Loucy (cell line): ENCODE data around the gene SERPINB8.

Experiments
- H2AFZ ChIP-seq: fragments of 200-600 bp; sonication (generic); 2 replicates; pipeline ENCODE4 v1.6.0; 2016; ENCODE audit warnings: antibody characterized with exemption, mild to moderate bottlenecking, low read length, moderate library complexity
- H3F3A ChIP-seq: fragments of 200-600 bp; 2 replicates; pipeline ENCODE4 v1.6.0; 2016; ENCODE audit warnings: antibody characterized with exemption, low read depth, mild to moderate bottlenecking
- H3K27me3 ChIP-seq: fragments of 200-600 bp; sonication (generic); 2 replicates; pipeline ENCODE4 v1.6.1; 2014; ENCODE audit warnings: low read length, mild to moderate bottlenecking; ENCODE audit not compliant: insufficient read depth, poor library complexity, severe bottlenecking
- H3K36me3 ChIP-seq: fragments of 200-600 bp; sonication (generic); 2 replicates; pipeline ENCODE4 v1.6.1; 2016; ENCODE audit warnings: low read length; ENCODE audit not compliant: insufficient read depth
- H3K4me1 ChIP-seq: fragments of 200-600 bp; sonication (generic); 2 replicates; pipeline ENCODE4 v1.5.1; 2014; ENCODE audit warnings: low read length, mild to moderate bottlenecking; ENCODE audit not compliant: insufficient read depth, poor library complexity, severe bottlenecking
- H3K4me2 ChIP-seq: fragments of 200-600 bp; sonication (generic); 2 replicates; pipeline ENCODE4 v1.6.0; 2014; ENCODE audit warnings: antibody characterized with exemption, low read length, low read depth, mild to moderate bottlenecking; ENCODE audit not compliant: poor library complexity, severe bottlenecking
- H3K4me3 ChIP-seq: fragments of 200-600 bp; sonication (generic); 2 replicates; pipeline ENCODE4 v1.5.1; 2014; ENCODE audit warnings: low read length, mild to moderate bottlenecking, mixed read lengths; ENCODE audit not compliant: poor library complexity, severe bottlenecking
- H3K79me2 ChIP-seq: fragments of 200-600 bp; sonication (generic); 2 replicates; pipeline ENCODE4 v1.6.1; 2014; ENCODE audit warnings: low read length; ENCODE audit not compliant: insufficient read depth
- H3K9ac ChIP-seq: fragments of 200-600 bp; sonication (generic); 2 replicates; pipeline ENCODE4 v1.6.0; 2014; ENCODE audit warnings: mild to moderate bottlenecking, low read depth, low read length, moderate library complexity; ENCODE audit not compliant: poor library complexity, severe bottlenecking
- H3K9me2 ChIP-seq: fragments of 200-600 bp; sonication (generic); replicated peaks from 2 replicates; pipeline ENCODE4 v1.6.1; 2016; ENCODE audit warnings: low read depth, low read length, mixed read lengths
- H3K9me3 ChIP-seq: fragments of 200-600 bp; sonication (generic); 2 replicates; pipeline ENCODE4 v1.6.1; 2014; ENCODE audit warnings: mild to moderate bottlenecking, antibody characterized with exemption, low read length, low read depth; ENCODE audit not compliant: insufficient read depth
- H4K20me1 ChIP-seq: fragments of 200-600 bp; sonication (generic); 2 replicates; pipeline ENCODE4 v1.6.0; 2014; ENCODE audit warnings: antibody characterized with exemption, low read length, mild to moderate bottlenecking; ENCODE audit not compliant: insufficient read depth, poor library complexity, severe bottlenecking
- EZH2phosphoT487 ChIP-seq: fragments of 200-600 bp; IDR thresholded peaks from 2 replicates; pipeline ENCODE4 v1.6.1; 2018; ENCODE audit warnings: antibody characterized with exemption, mild to moderate bottlenecking, moderate library complexity, borderline replicate concordance
- TF ChIP-seq, protein P1 (sequence below): fragments of 200-600 bp; sonication (generic); conservative IDR thresholded peaks from 2 replicates; pipeline ENCODE4 v1.5.1; 2014; ENCODE audit warnings: mild to moderate bottlenecking, antibody characterized with exemption, low read length

SERPINB8 gene, protein sequence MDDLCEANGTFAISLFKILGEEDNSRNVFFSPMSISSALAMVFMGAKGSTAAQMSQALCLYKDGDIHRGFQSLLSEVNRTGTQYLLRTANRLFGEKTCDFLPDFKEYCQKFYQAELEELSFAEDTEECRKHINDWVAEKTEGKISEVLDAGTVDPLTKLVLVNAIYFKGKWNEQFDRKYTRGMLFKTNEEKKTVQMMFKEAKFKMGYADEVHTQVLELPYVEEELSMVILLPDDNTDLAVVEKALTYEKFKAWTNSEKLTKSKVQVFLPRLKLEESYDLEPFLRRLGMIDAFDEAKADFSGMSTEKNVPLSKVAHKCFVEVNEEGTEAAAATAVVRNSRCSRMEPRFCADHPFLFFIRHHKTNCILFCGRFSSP

DNA sequence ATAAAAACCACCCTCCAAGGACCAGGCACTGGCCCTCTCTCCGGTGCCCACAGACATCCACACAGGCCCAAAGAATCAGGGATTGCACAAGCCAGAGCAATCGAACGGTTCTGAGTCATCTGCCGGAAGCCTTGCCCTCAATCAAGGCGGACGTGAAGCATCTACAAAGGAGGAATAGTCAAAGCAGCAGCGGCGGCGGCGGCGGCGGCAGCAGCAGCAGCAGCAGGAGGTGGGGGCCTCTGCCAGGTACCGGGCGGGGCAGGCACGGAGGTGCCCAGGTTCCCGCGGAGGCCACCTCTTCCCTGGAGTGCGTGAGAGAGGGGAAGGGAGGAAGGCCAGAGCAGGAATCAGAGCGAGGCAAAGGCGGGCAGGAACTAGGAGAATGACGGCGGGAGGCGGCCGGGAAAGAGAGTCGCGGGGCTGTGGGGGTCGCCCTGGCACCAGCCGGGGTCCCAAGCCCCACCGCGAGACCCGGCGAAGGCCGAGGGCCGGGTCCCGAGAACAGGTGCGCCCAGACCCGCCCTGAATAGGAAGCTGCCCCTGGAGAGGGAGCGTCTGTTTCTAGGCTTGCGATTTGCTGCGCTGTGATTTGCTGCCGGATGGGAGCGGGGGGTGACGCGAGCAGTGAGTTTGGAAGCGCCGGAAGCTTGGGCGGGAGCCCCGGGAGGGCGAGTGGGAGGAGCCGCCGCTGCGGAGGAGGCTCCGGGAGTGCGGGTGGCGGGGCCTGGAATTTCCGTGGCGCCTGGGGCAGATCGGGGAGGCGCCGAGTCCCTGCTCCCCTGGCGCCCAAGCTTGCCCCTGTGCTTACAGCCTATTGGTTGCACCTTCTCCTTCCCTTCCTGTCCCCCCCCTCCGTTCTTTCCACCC is at the start of gene SERPINB8:
Gene SERPINB8 (plus strand): TSS at position 140 of the 867 bp plus-strand sequence. CDS start 8,228 bp downstream, outside the sequence.
- H3K9me2 ChIP-seq = no peaks in the 10 kb centered on the region
- H3K9ac ChIP-seq = peak within 1 kb of the TSS; percentile 70
- no peaks in the 10 kb centered on the region for H4K20me1 ChIP-seq
- no peaks in the 10 kb centered on the region for H3K79me2 ChIP-seq
- peak within 1 kb of the TSS; percentile 92 for H3K4me2 ChIP-seq
- no peaks in the 10 kb centered on the region for H3K36me3 ChIP-seq
- TF ChIP-seq, protein P1, sequence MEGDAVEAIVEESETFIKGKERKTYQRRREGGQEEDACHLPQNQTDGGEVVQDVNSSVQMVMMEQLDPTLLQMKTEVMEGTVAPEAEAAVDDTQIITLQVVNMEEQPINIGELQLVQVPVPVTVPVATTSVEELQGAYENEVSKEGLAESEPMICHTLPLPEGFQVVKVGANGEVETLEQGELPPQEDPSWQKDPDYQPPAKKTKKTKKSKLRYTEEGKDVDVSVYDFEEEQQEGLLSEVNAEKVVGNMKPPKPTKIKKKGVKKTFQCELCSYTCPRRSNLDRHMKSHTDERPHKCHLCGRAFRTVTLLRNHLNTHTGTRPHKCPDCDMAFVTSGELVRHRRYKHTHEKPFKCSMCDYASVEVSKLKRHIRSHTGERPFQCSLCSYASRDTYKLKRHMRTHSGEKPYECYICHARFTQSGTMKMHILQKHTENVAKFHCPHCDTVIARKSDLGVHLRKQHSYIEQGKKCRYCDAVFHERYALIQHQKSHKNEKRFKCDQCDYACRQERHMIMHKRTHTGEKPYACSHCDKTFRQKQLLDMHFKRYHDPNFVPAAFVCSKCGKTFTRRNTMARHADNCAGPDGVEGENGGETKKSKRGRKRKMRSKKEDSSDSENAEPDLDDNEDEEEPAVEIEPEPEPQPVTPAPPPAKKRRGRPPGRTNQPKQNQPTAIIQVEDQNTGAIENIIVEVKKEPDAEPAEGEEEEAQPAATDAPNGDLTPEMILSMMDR = no peak
- no peak for TF ChIP-seq EZH2phosphoT487
- no peaks in the 10 kb centered on the region for H3K9me3 ChIP-seq
- H3F3A ChIP-seq = no peaks in the 10 kb centered on the region
- peak within 1 kb of the TSS; percentile 98 for H2AFZ ChIP-seq
- H3K27me3 ChIP-seq = peaks cover 24% of the 10 kb centered on the region
- H3K4me1 ChIP-seq = peaks cover 9% of the 10 kb centered on the region
- H3K4me3 ChIP-seq = peak within 1 kb of the TSS; percentile 85

DNA sequence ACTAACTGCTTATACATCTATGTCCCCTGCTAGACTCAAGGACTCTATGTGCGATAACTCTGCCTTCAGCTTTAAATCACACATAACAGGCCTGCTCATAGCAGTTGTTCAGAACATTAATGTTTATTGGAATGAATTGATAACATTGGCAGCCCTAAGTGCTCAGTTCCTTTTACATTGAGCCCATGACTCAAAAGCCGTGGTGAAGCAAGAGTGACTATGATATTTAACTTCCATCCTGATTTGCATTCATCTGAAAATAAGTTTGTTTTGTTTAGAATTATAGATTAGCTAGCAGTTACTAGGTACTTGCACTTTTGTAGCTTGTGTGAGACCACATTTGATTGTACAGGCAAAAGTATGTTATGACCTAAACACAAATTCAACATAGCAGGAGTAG is 47.8 kb upstream of the SERPINB8 start:
- Histone ChIP-seq H3K4me3 (no peak overlapping the region), H3K79me2 (no peaks in the 10 kb centered on the region), H3K9me2 (no peaks in the 10 kb centered on the region), H4K20me1 (no peaks in the 10 kb centered on the region), H3K36me3 (no peaks in the 10 kb centered on the region), H2AFZ (no peak overlapping the region), H3K4me1 (no peaks in the 10 kb centered on the region), H3K9me3 (no peaks in the 10 kb centered on the region), H3F3A (no peaks in the 10 kb centered on the region), H3K9ac (no peak overlapping the region), H3K27me3 (no peaks in the 10 kb centered on the region), H3K4me2 (no peak overlapping the region)
- TF ChIP-seq, protein P1 = no peak
- TF ChIP-seq EZH2phosphoT487 = no peak

DNA sequence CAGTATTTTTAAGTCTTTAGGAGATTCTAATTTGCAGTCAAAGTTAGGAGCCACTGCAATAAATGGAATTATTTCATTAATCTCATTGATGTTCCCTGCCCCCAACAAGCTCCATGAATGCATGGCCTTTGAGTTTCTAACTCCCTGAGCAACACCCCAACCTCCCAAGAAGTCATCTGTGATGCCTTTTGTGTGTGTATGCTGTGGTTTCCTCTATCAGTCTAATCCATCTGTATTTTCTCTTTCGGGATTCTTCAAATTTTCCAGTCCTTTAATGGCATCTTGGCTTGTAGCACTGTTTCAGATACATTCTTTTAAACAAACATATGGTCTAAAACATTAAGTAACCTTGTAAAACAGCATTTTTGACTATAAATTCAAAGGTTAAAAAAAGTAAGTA is 45.3 kb upstream of the SERPINB8 start:
- Histone ChIP-seq H3K4me3 (no peak overlapping the region), H3K4me2 (no peak overlapping the region), H3K36me3 (no peaks in the 10 kb centered on the region), H3K9me3 (no peaks in the 10 kb centered on the region), H3K9me2 (no peaks in the 10 kb centered on the region), H2AFZ (no peak overlapping the region), H3K79me2 (no peaks in the 10 kb centered on the region), H3K27me3 (no peaks in the 10 kb centered on the region), H3K4me1 (no peaks in the 10 kb centered on the region), H4K20me1 (no peaks in the 10 kb centered on the region), H3F3A (no peaks in the 10 kb centered on the region), H3K9ac (no peak overlapping the region)
- no peak for TF ChIP-seq EZH2phosphoT487
- TF ChIP-seq, protein P1 = no peak
